Measurements from ENCODE around the gene ACADS.

The ACADS gene

GRCh38 chr12:120749256-120749655, 23.6 kb downstream of the ACADS start:
- Histone ChIP-seq H3K9ac (ENCODE audit: low read length) (no peak overlapping the region), H3K4me3 (ENCODE audit: low read length) (no peak overlapping the region), H3K9me3 (ENCODE audit: control insufficient read depth, low read depth, low read length) (no peaks in the 10 kb centered on the region), H3K27ac (ENCODE audit: low read length) (no peak overlapping the region), H3K36me3 (ENCODE audit: control insufficient read depth, low read depth, low read length) (no peaks in the 10 kb centered on the region), H3K4me1 (ENCODE audit: control insufficient read depth, low read depth, low read length) (no peaks in the 10 kb centered on the region), H3K27me3 (ENCODE audit: control insufficient read depth, insufficient read depth, low read length) (no peaks in the 10 kb centered on the region)

GRCh38 chr12:120750806-120751205, 25.2 kb downstream of the ACADS start:
- no peak overlapping the region for H3K27ac ChIP-seq (ENCODE audit: low read length)

GRCh38 chr12:120751389-120751788, 25.8 kb downstream of the ACADS start:
- Histone ChIP-seq H3K27me3 (ENCODE audit: control insufficient read depth, insufficient read depth, low read length) (no peaks in the 10 kb centered on the region), H3K9ac (ENCODE audit: low read length) (no peak overlapping the region), H3K4me1 (ENCODE audit: control insufficient read depth, low read depth, low read length) (no peaks in the 10 kb centered on the region), H3K36me3 (ENCODE audit: control insufficient read depth, low read depth, low read length) (no peaks in the 10 kb centered on the region), H3K27ac (ENCODE audit: low read length) (no peak overlapping the region), H3K4me3 (ENCODE audit: low read length) (no peak overlapping the region), H3K9me3 (ENCODE audit: control insufficient read depth, low read depth, low read length) (no peaks in the 10 kb centered on the region)

More at GRCh38 chr12:120750806-120751205, 25.2 kb downstream of the ACADS start:
- no peaks in the 10 kb centered on the region for H3K36me3 ChIP-seq (ENCODE audit: control insufficient read depth, low read depth, low read length)
- no peak overlapping the region for H3K9ac ChIP-seq (ENCODE audit: low read length)
- H3K4me3 ChIP-seq (ENCODE audit: low read length) = no peak overlapping the region
- H3K27me3 ChIP-seq (ENCODE audit: control insufficient read depth, insufficient read depth, low read length) = no peaks in the 10 kb centered on the region
- H3K4me1 ChIP-seq (ENCODE audit: control insufficient read depth, low read depth, low read length) = no peaks in the 10 kb centered on the region
- no peaks in the 10 kb centered on the region for H3K9me3 ChIP-seq (ENCODE audit: control insufficient read depth, low read depth, low read length)

GRCh38 chr12:120754792-120755191, 29.2 kb downstream of the ACADS start:
- no peaks in the 10 kb centered on the region for H3K9me3 ChIP-seq (ENCODE audit: control insufficient read depth, low read depth, low read length)
- no peak overlapping the region for H3K27ac ChIP-seq (ENCODE audit: low read length)
- H3K27me3 ChIP-seq (ENCODE audit: control insufficient read depth, insufficient read depth, low read length) = no peaks in the 10 kb centered on the region
- H3K4me3 ChIP-seq (ENCODE audit: low read length) = no peak overlapping the region
- no peaks in the 10 kb centered on the region for H3K36me3 ChIP-seq (ENCODE audit: control insufficient read depth, low read depth, low read length)
- H3K9ac ChIP-seq (ENCODE audit: low read length) = no peak overlapping the region
- peaks cover 10% of the 10 kb centered on the region for H3K4me1 ChIP-seq (ENCODE audit: control insufficient read depth, low read depth, low read length)

GRCh38 chr12:120755269-120755668, 29.6 kb downstream of the ACADS start:
- peaks cover 12% of the 10 kb centered on the region for H3K4me1 ChIP-seq (ENCODE audit: control insufficient read depth, low read depth, low read length)
- no peak overlapping the region for H3K9ac ChIP-seq (ENCODE audit: low read length)
- H3K4me3 ChIP-seq (ENCODE audit: low read length) = no peak overlapping the region
- no peaks in the 10 kb centered on the region for H3K9me3 ChIP-seq (ENCODE audit: control insufficient read depth, low read depth, low read length)
- H3K27me3 ChIP-seq (ENCODE audit: control insufficient read depth, insufficient read depth, low read length) = no peaks in the 10 kb centered on the region
- H3K27ac ChIP-seq (ENCODE audit: low read length) = no peak overlapping the region
- H3K36me3 ChIP-seq (ENCODE audit: control insufficient read depth, low read depth, low read length) = no peaks in the 10 kb centered on the region

GRCh38 chr12:120757226-120757742, 31.7 kb downstream of the ACADS start:
- Histone ChIP-seq H3K9me3 (ENCODE audit: control insufficient read depth, low read depth, low read length) (no peaks in the 10 kb centered on the region), H3K4me1 (ENCODE audit: control insufficient read depth, low read depth, low read length) (peaks cover 12% of the 10 kb centered on the region), H3K27ac (ENCODE audit: low read length) (no peak overlapping the region), H3K4me3 (ENCODE audit: low read length) (no peak overlapping the region), H3K27me3 (ENCODE audit: control insufficient read depth, insufficient read depth, low read length) (no peaks in the 10 kb centered on the region), H3K9ac (ENCODE audit: low read length) (no peak overlapping the region), H3K36me3 (ENCODE audit: control insufficient read depth, low read depth, low read length) (no peaks in the 10 kb centered on the region)

- no peak overlapping the region for H3K9ac ChIP-seq (ENCODE audit: low read length)
- H3K27me3 ChIP-seq (ENCODE audit: control insufficient read depth, insufficient read depth, low read length) = no peaks in the 10 kb centered on the region
- H3K4me1 ChIP-seq (ENCODE audit: control insufficient read depth, low read depth, low read length) = peaks cover 12% of the 10 kb centered on the region
- no peak overlapping the region for H3K4me3 ChIP-seq (ENCODE audit: low read length)
- no peak overlapping the region for H3K27ac ChIP-seq (ENCODE audit: low read length)
- H3K9me3 ChIP-seq (ENCODE audit: control insufficient read depth, low read depth, low read length) = no peaks in the 10 kb centered on the region
- H3K36me3 ChIP-seq (ENCODE audit: control insufficient read depth, low read depth, low read length) = no peaks in the 10 kb centered on the region
Measured at GRCh38 chr12:120757949-120758348, 32.3 kb downstream of the ACADS start.

- no peaks in the 10 kb centered on the region for H3K9me3 ChIP-seq (ENCODE audit: control insufficient read depth, low read depth, low read length)
- H3K27me3 ChIP-seq (ENCODE audit: control insufficient read depth, insufficient read depth, low read length) = no peaks in the 10 kb centered on the region
- no peak overlapping the region for H3K4me3 ChIP-seq (ENCODE audit: low read length)
- peaks cover under 1% of the 10 kb centered on the region for H3K36me3 ChIP-seq (ENCODE audit: control insufficient read depth, low read depth, low read length)
- no peak overlapping the region for H3K9ac ChIP-seq (ENCODE audit: low read length)
- H3K27ac ChIP-seq (ENCODE audit: low read length) = no peak overlapping the region
- H3K4me1 ChIP-seq (ENCODE audit: control insufficient read depth, low read depth, low read length) = peaks cover 12% of the 10 kb centered on the region
Measured at GRCh38 chr12:120758798-120759590, 33.4 kb downstream of the ACADS start.

GRCh38 chr12:120759591-120760348, 34.1 kb downstream of the ACADS start:
- Histone ChIP-seq H3K4me1 (ENCODE audit: control insufficient read depth, low read depth, low read length) (peaks cover 12% of the 10 kb centered on the region), H3K4me3 (ENCODE audit: low read length) (no peak overlapping the region), H3K36me3 (ENCODE audit: control insufficient read depth, low read depth, low read length) (peaks cover 8% of the 10 kb centered on the region), H3K27me3 (ENCODE audit: control insufficient read depth, insufficient read depth, low read length) (no peaks in the 10 kb centered on the region), H3K9me3 (ENCODE audit: control insufficient read depth, low read depth, low read length) (no peaks in the 10 kb centered on the region), H3K27ac (ENCODE audit: low read length) (no peak overlapping the region), H3K9ac (ENCODE audit: low read length) (no peak overlapping the region)

GRCh38 chr12:120760349-120761254, 35.0 kb downstream of the ACADS start:
- no peaks in the 10 kb centered on the region for H3K9me3 ChIP-seq (ENCODE audit: control insufficient read depth, low read depth, low read length)
- no peaks in the 10 kb centered on the region for H3K27me3 ChIP-seq (ENCODE audit: control insufficient read depth, insufficient read depth, low read length)
- no peak overlapping the region for H3K4me3 ChIP-seq (ENCODE audit: low read length)
- H3K36me3 ChIP-seq (ENCODE audit: control insufficient read depth, low read depth, low read length) = peaks cover 9% of the 10 kb centered on the region
- H3K9ac ChIP-seq (ENCODE audit: low read length) = no peak overlapping the region
- peaks cover 12% of the 10 kb centered on the region for H3K4me1 ChIP-seq (ENCODE audit: control insufficient read depth, low read depth, low read length)
- H3K27ac ChIP-seq (ENCODE audit: low read length) = no peak overlapping the region

GRCh38 chr12:120761519-120761934, 35.9 kb downstream of the ACADS start:
- H3K9me3 ChIP-seq (ENCODE audit: control insufficient read depth, low read depth, low read length) = no peaks in the 10 kb centered on the region
- peaks cover 18% of the 10 kb centered on the region for H3K36me3 ChIP-seq (ENCODE audit: control insufficient read depth, low read depth, low read length)
- no peak overlapping the region for H3K4me3 ChIP-seq (ENCODE audit: low read length)
- no peak overlapping the region for H3K27ac ChIP-seq (ENCODE audit: low read length)
- H3K4me1 ChIP-seq (ENCODE audit: control insufficient read depth, low read depth, low read length) = peaks cover 12% of the 10 kb centered on the region
- H3K9ac ChIP-seq (ENCODE audit: low read length) = no peak overlapping the region
- H3K27me3 ChIP-seq (ENCODE audit: control insufficient read depth, insufficient read depth, low read length) = no peaks in the 10 kb centered on the region

All from iPS-18a (cell line).